Panc1 (cell line): ENCODE results near the gene TTC24. TPM values are rescaled to one million over a fixed set of nuclear protein-coding genes. Genes with fewer than 3 reads are reported as not detected.
"Not testable (repeated sequence)": the region's sequence is repeated elsewhere in the genome, so short reads cannot be mapped to it uniquely, and the experiment has no call there.

Experiments
- ATAC-seq: fragments of 200-7000 bp; cut with Tn5 transposase; 2 replicates; pipeline ENCODE4 v1.9.1; 2020; ENCODE audit warnings: mild to moderate bottlenecking, moderate library complexity
- BruUV-seq: library from RNA; stranded (reverse); fragments of 400-500 nt; replicated peaks from 2 replicates; lab custom pipeline; 2021; lab: Mats Ljungman, UMichigan
- CTCF ChIA-PET: fragments of 300-600 bp; sonication (Branson Sonifier 250); formaldehyde crosslinking; loops from one replicate; lab custom pipeline; 2022; ENCODE audit warnings: antibody characterized with exemption; lab: Charles Lee
- POLR2A ChIA-PET: fragments of 300-600 bp; sonication (Branson Sonifier 250); formaldehyde crosslinking; loops from one replicate; lab custom pipeline; 2022; ENCODE audit warnings: antibody characterized with exemption; lab: Charles Lee
- DNase-seq: peaks from one replicate; pipeline ENCODE4 v3.0.0-alpha.2; 2010; ENCODE audit warnings: low read depth, low spot score
- H3K27ac ChIP-seq: 2 replicates; pipeline ENCODE4 v1.5.1; 2011; ENCODE audit warnings: mild to moderate bottlenecking, low read length, inconsistent platforms
- H3K27me3 ChIP-seq: fragments of 200-500 bp; sonication (Bioruptor generic); 2 replicates; pipeline ENCODE4 v1.6.0; 2014; ENCODE audit warnings: low read length, inconsistent platforms; ENCODE audit not compliant: control insufficient read depth, insufficient read depth
- H3K36me3 ChIP-seq: fragments of 200-500 bp; sonication (Bioruptor generic); 2 replicates; pipeline ENCODE4 v1.5.1; 2014; ENCODE audit warnings: inconsistent platforms, mild to moderate bottlenecking, low read length, moderate library complexity; ENCODE audit not compliant: control insufficient read depth, insufficient read depth
- H3K4me1 ChIP-seq: 2 replicates; pipeline ENCODE4 v1.5.1; 2011; ENCODE audit warnings: inconsistent platforms, mild to moderate bottlenecking, low read length, moderate library complexity; ENCODE audit not compliant: control insufficient read depth, insufficient read depth
- H3K4me3 ChIP-seq, 2 experiments: 2 replicates each; pipeline ENCODE4 v1.5.1; 2011 to 2012; ENCODE audit warnings: low read depth in 2 of 2, low read length in 2 of 2, mild to moderate bottlenecking in 2 of 2, inconsistent platforms in 1 of 2, moderate library complexity in 1 of 2
- H3K9me3 ChIP-seq: fragments of 200-500 bp; sonication (Bioruptor generic); 2 replicates; pipeline ENCODE4 v1.5.1; 2014; ENCODE audit warnings: low read depth, mild to moderate bottlenecking, inconsistent platforms, low read length, moderate library complexity; ENCODE audit not compliant: control insufficient read depth, insufficient read depth
- POLR2AphosphoS5 ChIP-seq: IDR thresholded peaks from 2 replicates; pipeline ENCODE4 v1.6.1; 2012; ENCODE audit warnings: mild to moderate bottlenecking, low read depth, low read length, moderate library complexity
- SIN3A ChIP-seq: IDR thresholded peaks from 2 replicates; pipeline ENCODE4 v1.6.1; 2012; ENCODE audit warnings: low read depth, mild to moderate bottlenecking, low read length, moderate library complexity, borderline replicate concordance; ENCODE audit not compliant: insufficient read depth
- TCF7L2 ChIP-seq: IDR thresholded peaks from 2 replicates; pipeline ENCODE4 v1.6.1; 2011; ENCODE audit warnings: mild to moderate bottlenecking, low read depth, low read length, inconsistent platforms
- in situ Hi-C: cut with HindIII; loops from 2 replicates; pipeline ENCODE4 v1.10.0; 2016; ENCODE audit warnings: low sequenced_read_pairs, low pct_unique_long_range_greater_than_20kb
- intact Hi-C: fragments of 100-400 bp; cut with micrococcal nuclease; formaldehyde crosslinking; loops from one replicate; pipeline ENCODE4 v1.10.0; 2022; ENCODE audit not compliant: unreplicated experiment
- total RNA-seq: library from RNA; stranded (reverse); gene quantifications from one replicate; pipeline ENCODE4 v1.2.1, GENCODE V29; 2021; ENCODE audit not compliant: unreplicated experiment
- TF ChIP-seq, protein P1 (sequence below): fragments of 450-650 bp; IDR thresholded peaks from 2 replicates; pipeline ENCODE4 v1.5.1; 2017; ENCODE audit warnings: mild to moderate bottlenecking
- TF ChIP-seq, protein P2 (sequence below), 2 experiments: IDR thresholded peaks; 2 replicates each; pipeline ENCODE4 v1.6.1; 2011 to 2012; ENCODE audit warnings: low read depth in 2 of 2, control low read depth in 1 of 2, low read length in 1 of 2, mild to moderate bottlenecking in 1 of 2, moderate library complexity in 1 of 2; ENCODE audit not compliant: insufficient read depth in 1 of 2

The TTC24 gene
- total RNA-seq, 1 experiment from 2014 or later, result not detected

GRCh38 chr1:156631152-156631551, 51.6 kb downstream of the TTC24 start:
- DNase-seq, ATAC-seq, H3K4me3 ChIP-seq, BruUV-seq, intact Hi-C loops, H3K36me3 ChIP-seq, H3K4me1 ChIP-seq, POLR2A ChIA-PET, H3K27me3 ChIP-seq, in situ Hi-C loops, H3K9me3 ChIP-seq, H3K27ac ChIP-seq: not testable (repeated sequence)
- TF ChIP-seq, protein P1, sequence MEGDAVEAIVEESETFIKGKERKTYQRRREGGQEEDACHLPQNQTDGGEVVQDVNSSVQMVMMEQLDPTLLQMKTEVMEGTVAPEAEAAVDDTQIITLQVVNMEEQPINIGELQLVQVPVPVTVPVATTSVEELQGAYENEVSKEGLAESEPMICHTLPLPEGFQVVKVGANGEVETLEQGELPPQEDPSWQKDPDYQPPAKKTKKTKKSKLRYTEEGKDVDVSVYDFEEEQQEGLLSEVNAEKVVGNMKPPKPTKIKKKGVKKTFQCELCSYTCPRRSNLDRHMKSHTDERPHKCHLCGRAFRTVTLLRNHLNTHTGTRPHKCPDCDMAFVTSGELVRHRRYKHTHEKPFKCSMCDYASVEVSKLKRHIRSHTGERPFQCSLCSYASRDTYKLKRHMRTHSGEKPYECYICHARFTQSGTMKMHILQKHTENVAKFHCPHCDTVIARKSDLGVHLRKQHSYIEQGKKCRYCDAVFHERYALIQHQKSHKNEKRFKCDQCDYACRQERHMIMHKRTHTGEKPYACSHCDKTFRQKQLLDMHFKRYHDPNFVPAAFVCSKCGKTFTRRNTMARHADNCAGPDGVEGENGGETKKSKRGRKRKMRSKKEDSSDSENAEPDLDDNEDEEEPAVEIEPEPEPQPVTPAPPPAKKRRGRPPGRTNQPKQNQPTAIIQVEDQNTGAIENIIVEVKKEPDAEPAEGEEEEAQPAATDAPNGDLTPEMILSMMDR, result peak; percentile 54; the same call in 1 of the 2 replicates
- CTCF ChIA-PET, result interaction anchor here (0.7 kb wide), 1 partner anchor 76 kb away, joined by 3 read pairs; no protein-coding TSS in a partner anchor

DNA sequence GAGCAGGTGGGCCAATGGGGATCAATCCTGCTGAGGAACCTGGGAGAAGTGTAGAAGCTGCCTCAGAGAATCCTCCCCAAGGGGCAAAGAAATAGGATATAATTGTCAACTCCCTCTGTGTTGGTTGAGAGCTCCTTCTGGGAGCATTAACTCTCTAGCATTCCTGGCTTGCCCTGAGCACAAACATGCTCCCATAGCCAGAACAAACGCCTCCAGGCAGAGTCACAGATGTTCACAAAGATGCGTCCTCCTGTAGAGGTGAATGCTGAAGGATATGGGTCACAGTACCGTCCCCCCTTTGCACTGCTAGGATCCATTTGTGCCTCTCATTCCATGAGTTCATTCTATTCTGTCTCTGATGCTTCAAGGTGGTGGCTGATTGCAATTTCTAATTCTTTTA, 52.8 kb downstream of the TTC24 start:
- CTCF ChIA-PET, result interaction anchor here (0.7 to 0.9 kb wide), 2 partner anchors 28 to 44 kb away, joined by 5 to 6 read pairs; no protein-coding TSS in a partner anchor
- POLR2A ChIA-PET, result interaction anchor here (0.7 kb wide), 1 partner anchor 8 kb away, joined by 5 read pairs; no protein-coding TSS in a partner anchor
- ATAC-seq, result no peak

More for the DNA sequence above, 52.8 kb downstream of the TTC24 start:
- no peaks in the 10 kb centered on the region for H3K9me3 ChIP-seq
- no peaks in the 10 kb centered on the region; the same call in 1 of the 2 replicates for H3K4me1 ChIP-seq
- H3K27me3 ChIP-seq, result no peaks in the 10 kb centered on the region
- no TSS peak for BruUV-seq
- intact Hi-C loops (no loop called here), in situ Hi-C loops (no loop called here)
- no peak for DNase-seq
- no peaks in the 10 kb centered on the region for H3K36me3 ChIP-seq
- H3K27ac ChIP-seq, result no peak overlapping the region
- TF ChIP-seq, protein P2, sequence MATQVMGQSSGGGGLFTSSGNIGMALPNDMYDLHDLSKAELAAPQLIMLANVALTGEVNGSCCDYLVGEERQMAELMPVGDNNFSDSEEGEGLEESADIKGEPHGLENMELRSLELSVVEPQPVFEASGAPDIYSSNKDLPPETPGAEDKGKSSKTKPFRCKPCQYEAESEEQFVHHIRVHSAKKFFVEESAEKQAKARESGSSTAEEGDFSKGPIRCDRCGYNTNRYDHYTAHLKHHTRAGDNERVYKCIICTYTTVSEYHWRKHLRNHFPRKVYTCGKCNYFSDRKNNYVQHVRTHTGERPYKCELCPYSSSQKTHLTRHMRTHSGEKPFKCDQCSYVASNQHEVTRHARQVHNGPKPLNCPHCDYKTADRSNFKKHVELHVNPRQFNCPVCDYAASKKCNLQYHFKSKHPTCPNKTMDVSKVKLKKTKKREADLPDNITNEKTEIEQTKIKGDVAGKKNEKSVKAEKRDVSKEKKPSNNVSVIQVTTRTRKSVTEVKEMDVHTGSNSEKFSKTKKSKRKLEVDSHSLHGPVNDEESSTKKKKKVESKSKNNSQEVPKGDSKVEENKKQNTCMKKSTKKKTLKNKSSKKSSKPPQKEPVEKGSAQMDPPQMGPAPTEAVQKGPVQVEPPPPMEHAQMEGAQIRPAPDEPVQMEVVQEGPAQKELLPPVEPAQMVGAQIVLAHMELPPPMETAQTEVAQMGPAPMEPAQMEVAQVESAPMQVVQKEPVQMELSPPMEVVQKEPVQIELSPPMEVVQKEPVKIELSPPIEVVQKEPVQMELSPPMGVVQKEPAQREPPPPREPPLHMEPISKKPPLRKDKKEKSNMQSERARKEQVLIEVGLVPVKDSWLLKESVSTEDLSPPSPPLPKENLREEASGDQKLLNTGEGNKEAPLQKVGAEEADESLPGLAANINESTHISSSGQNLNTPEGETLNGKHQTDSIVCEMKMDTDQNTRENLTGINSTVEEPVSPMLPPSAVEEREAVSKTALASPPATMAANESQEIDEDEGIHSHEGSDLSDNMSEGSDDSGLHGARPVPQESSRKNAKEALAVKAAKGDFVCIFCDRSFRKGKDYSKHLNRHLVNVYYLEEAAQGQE (IDR thresholded peaks at IDR 0.05; ENCODE audit: insufficient read depth in 1 of 2, low read depth in 2 of 2, low read length in 1 of 2), result no peak
- TF ChIP-seq, protein P1, result no peak
- no peak for TF ChIP-seq TCF7L2
- no peak for TF ChIP-seq POLR2AphosphoS5
- no peak for TF ChIP-seq SIN3A
- no peak overlapping the region for H3K4me3 ChIP-seq

Other genes starting within 250 kb of the TTC24 start
- gene CCT3, start 241.4 kb upstream of the TTC24 start, total RNA-seq, result 451 TPM
- 3.6 TPM for gene TSACC, start 241.2 kb upstream of the TTC24 start, total RNA-seq
- gene RHBG, start 210.5 kb upstream of the TTC24 start, total RNA-seq, result 0.28 TPM
- 30.9 TPM for gene MEF2D, start 78.9 kb upstream of the TTC24 start, total RNA-seq
- 25.6 TPM for gene IQGAP3, start 7.2 kb upstream of the TTC24 start, total RNA-seq
- 211 TPM for gene NAXE, start 12.1 kb downstream of the TTC24 start, total RNA-seq
- 44.4 TPM for gene GPATCH4, start 21.8 kb downstream of the TTC24 start, total RNA-seq
- 0.21 TPM for gene HAPLN2, start 39.7 kb downstream of the TTC24 start, total RNA-seq
- gene BCAN, start 62.4 kb downstream of the TTC24 start, total RNA-seq, result 0.57 TPM
- 56.3 TPM for gene NES, start 97.7 kb downstream of the TTC24 start, total RNA-seq
- 1,115 TPM for gene CRABP2, start 125.9 kb downstream of the TTC24 start, total RNA-seq
- gene METTL25B, start 148.7 kb downstream of the TTC24 start, total RNA-seq, result 32.8 TPM
- gene ISG20L2, start 149.0 kb downstream of the TTC24 start, total RNA-seq, result 40.6 TPM
- gene MRPL24, start 161.4 kb downstream of the TTC24 start, total RNA-seq, result 80.4 TPM
- gene HDGF, start 172.0 kb downstream of the TTC24 start, total RNA-seq, result 325 TPM
- 78.5 TPM for gene PRCC, start 187.8 kb downstream of the TTC24 start, total RNA-seq
- gene SH2D2A, start 237.1 kb downstream of the TTC24 start, total RNA-seq, result 0.69 TPM